PC-3 (cell line): ENCODE results near the gene ABCC5.

Experiments used
- CTCF ChIP-seq: fragments of 300-600 bp; sonication (generic); conservative IDR thresholded peaks from 2 replicates; pipeline ENCODE4 v1.5.1; 2017; ENCODE audit warnings: antibody characterized with exemption, low read depth, mild to moderate bottlenecking, low read length
- EZH2 ChIP-seq: fragments of 300-600 bp; sonication (generic); IDR thresholded peaks from one replicate; pipeline ENCODE4 v1.6.1; 2017; ENCODE audit warnings: antibody characterized with exemption, mild to moderate bottlenecking, low read length; ENCODE audit not compliant: unreplicated experiment
- EZH2phosphoT487 ChIP-seq: fragments of 300-600 bp; sonication (generic); IDR thresholded peaks from 2 replicates; pipeline ENCODE4 v1.6.1; 2018; ENCODE audit warnings: mild to moderate bottlenecking, antibody characterized with exemption, low read length, borderline replicate concordance

DNA sequence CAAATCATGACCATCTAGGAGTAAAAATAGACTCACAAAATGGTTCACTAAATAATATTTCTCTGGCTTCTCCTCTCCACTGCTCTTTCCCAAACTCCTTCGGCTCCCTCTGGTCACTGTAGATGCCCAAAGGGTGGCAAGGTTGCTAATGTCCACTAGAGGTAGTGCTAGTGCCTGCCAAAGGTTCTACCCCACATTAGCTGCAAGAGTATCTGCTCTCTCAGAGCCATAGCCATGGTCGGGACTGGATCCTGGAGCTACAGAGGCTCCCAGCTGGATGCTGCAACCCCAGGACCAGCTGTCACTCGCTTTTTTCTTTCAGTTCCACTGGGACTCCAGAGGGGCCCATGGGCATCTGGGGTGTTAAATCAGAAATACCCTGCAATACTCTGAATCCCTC lies 22.3 kb upstream of the ABCC5 start:
- no peak for TF ChIP-seq EZH2phosphoT487
- TF ChIP-seq EZH2 = no peak
- TF ChIP-seq CTCF = peak; percentile 71
